Esophagus mucosa (tissue), 1 donor: ENCODE data around the gene WDFY2. TPM values are rescaled to one million over a fixed set of nuclear protein-coding genes. Genes with fewer than 3 reads are reported as not detected.

Experiments used
- ATAC-seq: fragments of 200-7000 bp; cut with Tn5 transposase; one replicate; pipeline ENCODE4 v1.9.1; 2020
- total RNA-seq: library from RNA; stranded (reverse); gene quantifications from one replicate; pipeline ENCODE4 v1.2.4, GENCODE V29; 2023
- donor health status: DM: yes; HTN: yes; CAD: no.

Gene WDFY2
- total RNA-seq, 1 donor from 2014 or later = 15.9 TPM

GRCh38 chr13:51772105-51772455, 187.8 kb downstream of the WDFY2 start:
- peak; percentile 14 for ATAC-seq

GRCh38 chr13:51772781-51773180, 188.5 kb downstream of the WDFY2 start:
- ATAC-seq = no peak

DNA sequence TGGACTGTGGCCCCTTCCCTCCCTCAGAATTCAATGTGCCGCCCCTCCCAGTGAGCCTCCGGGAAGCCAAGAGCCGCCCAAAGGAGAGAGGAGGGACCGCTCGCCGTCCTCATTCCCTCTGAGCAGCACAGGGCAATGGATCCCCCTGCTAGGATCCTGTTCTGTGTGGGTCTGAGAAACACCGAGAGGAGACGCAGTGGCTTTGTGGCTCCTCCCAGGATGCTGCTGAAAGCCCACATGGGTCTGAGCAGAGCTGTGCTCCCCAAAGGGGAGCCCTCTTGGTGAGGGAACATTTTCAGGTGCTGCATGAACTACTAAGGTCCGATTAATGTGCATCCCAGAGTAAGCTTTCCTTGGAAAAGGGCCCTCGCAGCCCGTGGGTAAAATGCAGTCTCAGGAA, 189.3 kb downstream of the WDFY2 start:
- ATAC-seq = no peak

DNA sequence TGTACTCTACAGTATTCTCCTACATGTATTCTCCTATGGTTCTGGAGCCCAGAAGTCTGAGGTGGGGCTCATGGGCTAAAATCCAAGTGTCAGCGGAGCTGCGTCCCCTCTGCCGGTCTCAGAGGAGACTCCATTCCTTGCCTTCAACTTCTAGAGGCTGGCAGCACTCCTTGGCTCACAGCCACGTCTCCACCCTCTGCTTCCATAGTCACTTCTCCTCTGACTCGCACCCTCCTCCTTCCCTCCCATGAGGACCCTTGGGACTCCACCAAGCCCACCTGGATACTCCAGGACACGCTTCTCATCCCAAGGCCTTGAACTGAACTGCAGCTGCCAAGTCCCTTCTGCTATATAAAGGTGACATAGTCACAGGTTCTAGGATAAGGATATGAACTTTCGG, 191.9 kb downstream of the WDFY2 start:
- ATAC-seq = no peak

- no peak for ATAC-seq
These were observed 193.7 kb downstream of the WDFY2 start for GRCh38 chr13:51777921-51778320.

DNA sequence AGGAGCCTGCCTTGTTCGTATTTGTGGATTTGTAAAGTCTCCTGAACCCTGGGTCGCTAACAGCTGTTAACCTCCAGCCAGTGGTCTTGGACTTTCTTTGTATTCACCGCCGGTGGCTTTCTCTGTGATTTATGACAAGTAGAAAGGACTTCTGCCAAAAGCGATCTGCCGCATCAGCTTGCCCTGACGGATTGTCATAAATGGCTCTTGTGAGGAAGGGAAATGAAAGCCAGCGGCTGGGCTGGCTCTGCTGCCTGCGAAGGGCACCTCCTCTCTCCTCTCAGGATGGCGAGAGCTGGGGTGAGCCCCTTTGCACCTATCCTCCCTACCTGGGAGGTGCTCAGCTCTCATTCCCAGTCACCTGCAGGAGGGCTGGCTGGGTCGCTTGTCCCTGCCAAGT, 194.1 kb downstream of the WDFY2 start:
- no peak for ATAC-seq

- no peak for ATAC-seq
These were observed 195.8 kb downstream of the WDFY2 start for GRCh38 chr13:51780099-51780498.

DNA sequence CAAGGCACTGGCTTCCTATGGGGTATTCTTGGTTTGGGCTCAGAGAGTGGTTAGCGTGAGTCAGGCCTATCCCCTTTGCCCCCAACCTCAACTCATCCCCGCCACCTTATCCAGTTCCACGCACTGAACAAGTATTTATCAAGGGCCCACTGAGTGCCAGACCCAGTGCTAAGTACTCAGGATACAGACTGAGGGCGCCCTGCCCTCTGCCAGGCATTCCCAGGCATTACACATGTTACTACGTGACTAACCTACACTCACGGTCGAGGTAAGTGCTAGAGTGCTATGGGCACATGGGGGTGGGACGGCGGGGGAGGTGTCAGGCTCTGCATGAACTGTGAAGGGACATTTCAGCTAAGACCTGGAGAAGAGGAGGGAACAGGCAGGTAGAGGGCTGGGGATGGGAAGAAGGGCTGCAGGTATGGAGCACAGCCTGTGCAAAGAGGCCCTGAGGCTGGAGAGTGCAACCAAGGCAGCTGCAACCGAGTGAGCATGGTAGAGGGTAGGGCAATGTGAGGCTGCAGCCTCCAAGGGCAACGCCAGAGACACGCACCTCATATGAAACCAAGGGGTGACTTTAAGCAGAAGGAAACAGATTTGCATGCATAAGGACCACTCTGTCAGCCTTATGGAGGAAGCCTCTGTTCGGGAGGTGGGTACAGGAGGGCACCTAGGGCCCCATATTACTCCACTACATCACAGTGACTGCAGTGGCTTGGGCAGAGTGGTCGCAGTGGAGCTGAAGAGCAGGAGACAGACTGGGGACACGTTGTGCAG, 197.2 kb downstream of the WDFY2 start:
- ATAC-seq = peak; percentile 83

DNA sequence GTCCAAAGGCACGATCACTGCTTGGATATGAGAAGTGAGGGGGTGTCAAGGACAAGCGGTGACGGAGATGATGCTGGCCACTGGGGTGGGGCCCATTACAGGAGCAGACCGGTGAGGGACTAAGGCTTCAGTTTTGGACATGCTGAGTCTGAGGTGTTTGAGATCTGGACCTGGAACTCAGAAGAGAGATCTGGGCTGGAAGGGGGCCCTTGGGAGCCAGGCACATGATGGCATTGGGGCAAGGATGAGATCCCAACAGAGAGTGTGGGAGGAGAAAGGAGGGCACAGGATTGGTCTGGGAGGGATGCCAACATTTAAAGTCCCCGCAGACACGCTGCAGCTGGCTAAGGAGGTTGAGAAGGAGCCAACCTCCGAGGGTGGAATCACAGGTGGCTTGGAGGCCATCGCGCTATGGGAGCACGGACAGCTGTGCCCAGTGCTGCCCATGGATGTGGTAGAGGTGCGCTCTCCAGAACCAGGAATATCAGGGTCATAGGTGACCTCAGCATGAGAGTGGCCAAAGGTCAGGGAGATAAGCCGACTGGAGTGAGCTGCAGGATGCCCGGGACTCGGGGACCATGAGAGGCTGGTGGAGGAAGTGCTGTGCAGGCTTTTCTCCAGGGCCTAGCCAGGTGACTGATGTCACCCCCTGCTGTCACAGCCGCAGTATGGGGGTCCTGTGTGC, 197.9 kb downstream of the WDFY2 start:
- peak; percentile 11 for ATAC-seq

GRCh38 chr13:51783428-51784094, 199.3 kb downstream of the WDFY2 start:
- ATAC-seq = no peak

DNA sequence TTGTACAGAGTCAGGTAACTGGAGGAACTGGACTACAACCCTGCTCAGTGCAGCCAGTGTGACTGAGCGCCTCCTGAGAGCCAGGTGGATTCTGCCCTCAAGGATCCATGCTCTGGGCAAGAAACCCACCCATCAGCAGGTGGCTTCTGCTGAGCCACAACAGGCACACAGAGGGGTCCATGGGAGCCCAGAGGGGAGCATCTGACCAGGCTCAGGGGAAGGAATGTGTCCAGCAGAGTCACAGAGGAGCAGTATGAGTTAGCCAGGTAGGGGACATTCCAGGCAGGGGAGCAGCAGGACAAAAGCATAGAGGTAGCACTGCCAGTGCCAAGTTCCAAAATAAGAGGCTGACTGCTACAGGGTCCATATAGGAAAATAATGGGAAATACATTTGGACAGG, 199.8 kb downstream of the WDFY2 start:
- ATAC-seq = no peak

DNA sequence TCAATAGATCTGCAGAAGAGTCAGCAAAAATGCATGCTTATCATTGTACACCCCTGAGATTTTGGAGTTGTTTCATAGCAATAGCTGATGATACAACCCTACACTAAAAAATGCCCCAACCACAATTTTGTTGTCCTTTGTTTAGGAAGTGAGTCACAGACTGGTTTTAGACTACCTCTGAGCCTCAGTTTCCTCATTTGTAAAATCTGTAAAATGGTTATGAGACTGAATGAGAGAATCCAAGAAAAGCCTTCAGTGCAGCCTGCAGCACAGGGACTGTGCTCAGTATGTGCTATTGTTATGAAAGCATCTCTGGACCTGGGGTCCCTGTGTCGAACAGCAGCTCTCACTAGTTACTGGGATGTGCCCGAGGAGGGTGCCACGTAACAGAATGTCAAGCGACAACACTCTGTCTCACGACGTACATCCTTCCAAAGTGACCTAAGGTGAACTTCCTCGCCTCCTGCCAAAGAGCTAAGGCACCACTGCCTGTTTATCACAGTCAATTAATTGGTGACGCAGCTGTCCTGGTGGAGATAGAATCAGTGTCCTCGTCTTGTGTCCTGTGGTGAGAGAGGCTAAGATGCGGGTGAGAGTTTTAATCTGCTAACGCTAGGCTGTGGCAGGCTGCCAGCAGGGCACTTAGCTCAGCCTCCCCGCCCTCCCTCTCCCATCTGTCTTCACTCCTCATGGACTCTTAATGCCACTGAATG, 201.6 kb downstream of the WDFY2 start:
- ATAC-seq = no peak

GRCh38 chr13:51786425-51787265, 202.4 kb downstream of the WDFY2 start:
- no peak for ATAC-seq

GRCh38 chr13:51793570-51794271, 209.5 kb downstream of the WDFY2 start:
- ATAC-seq = peak; percentile 93

DNA sequence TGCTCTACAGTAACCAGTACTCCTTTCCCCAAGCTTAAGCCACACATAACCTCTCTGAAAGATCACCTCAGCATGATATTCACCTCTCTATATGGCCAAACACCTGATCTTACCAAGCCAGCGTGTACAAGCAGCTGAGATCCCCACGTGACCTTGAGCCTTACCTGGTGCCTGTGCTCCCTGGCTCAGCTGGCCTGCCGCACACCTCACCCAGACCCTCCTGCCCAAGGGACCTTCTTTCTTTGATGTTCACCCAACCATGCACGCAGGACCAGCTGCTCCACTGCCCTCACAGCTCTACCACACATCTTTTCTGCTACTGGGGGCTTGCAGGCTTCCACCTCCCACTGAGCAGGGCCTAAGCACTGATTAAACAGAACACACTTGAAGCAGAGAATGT, 210.7 kb downstream of the WDFY2 start:
- ATAC-seq = no peak

- ATAC-seq = no peak
These were observed 211.2 kb downstream of the WDFY2 start for GRCh38 chr13:51795419-51795818.

DNA sequence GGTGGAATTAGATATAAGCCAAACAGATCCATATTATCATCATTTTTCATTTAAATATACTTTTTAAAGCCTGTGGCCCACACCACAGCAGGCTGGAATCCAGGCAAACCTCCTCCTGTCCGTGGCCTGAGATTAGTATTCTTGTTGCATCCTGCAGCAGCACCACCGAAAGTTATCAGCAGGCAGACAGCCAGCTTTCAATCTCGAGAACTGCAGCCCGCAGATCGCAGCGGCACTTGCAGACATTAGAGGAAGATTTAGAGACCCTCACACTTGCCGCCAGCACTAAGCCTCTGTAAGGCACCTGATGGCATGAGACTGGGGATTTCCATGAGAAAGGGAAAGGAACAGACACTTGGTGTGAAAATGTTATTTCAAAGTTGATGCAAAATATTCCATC, 212.3 kb downstream of the WDFY2 start:
- ATAC-seq = no peak

DNA sequence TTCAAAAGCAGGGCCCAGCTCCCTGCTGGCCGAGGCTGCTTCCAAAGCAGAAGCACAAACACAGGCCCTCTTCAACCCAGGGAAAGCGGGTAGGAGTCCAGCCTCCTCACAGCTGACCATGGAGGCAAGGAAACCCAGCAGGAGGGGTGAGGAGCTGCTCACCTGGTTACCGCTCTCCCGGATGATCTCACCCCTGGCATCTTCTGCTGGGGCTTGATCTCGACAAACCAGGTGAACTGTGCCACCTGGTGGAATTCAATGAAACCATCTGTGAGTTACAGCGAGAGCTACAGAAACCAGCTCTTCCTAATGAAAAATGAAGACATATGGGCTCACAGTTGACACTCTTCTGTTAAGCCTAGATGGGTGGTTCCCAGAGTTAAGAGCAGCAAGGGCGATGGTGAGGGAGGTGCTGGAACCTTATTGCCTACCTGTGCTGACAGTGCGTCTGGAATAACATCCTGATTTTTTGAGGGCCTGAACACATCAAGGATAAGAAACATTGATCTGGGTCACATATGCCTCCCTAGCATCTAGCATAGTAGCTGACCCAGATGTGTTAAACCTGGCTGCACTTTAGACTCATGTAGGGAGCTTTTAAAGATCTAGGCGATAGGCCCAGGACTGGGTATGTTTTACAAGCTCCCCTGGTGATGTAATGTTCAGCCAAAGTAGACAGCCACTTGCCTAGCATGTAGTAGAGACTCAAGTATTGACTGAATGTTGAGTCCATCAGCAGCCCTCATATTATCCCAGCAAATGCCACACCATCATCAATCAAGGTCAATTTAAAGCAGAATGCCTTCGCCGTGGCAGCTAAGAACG, 213.6 kb downstream of the WDFY2 start:
- peak; percentile 56 for ATAC-seq

DNA sequence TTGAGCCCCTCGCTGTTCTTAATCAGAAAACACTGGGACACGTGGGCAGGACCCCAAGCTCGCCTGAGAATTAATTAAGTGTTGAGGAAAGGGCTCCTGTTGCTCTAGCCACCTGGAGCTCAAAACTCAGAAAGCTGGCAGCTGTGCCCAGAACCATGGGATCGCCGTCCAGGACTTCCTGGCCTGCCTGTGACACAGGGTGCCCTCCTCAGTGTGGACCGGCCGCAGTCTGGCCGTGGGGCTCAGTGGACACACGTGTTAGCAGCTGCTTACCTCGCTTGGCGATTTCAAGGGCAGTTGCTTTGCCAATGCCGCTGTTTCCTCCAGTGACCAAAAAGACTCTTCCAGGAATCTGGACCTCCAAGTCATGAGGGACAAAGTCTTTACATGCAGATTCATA, 215.0 kb downstream of the WDFY2 start:
- ATAC-seq = no peak

DNA sequence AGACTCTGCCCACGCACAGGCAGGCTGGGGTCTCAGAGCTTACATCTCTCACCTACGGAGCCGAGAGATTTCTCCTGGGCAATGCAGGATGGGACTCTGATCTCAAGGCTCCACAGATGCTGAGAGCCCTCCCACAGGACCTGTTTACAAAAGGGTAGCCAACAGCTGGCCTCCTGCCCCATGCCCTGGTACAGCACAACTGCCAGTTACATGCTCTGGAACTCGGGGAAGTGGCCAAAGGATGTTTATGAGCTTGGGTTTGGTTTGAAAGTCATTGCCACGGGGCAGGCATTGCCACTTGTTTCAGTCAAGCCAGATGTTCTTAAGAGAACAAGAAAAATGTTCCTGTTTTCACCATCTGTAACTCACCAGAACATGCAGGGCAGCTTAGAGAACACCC, 216.2 kb downstream of the WDFY2 start:
- no peak for ATAC-seq
